K562 (cell line): ENCODE measurements around the gene CLTB. TPM values are rescaled to one million over a fixed set of nuclear protein-coding genes. Genes with fewer than 3 reads are reported as not detected.

Source experiments
- ATAC-seq: fragments of 200-7000 bp; cut with Tn5 transposase; 3 replicates; pipeline ENCODE4 v1.9.1; 2020; ENCODE audit warnings: moderate library complexity
- BruUV-seq: library from RNA; stranded (reverse); fragments of 400-500 nt; replicated peaks from 2 replicates; lab custom pipeline; 2021; lab: Mats Ljungman, UMichigan
- CTCF ChIA-PET: fragments of 300-600 bp; formaldehyde crosslinking; extraction: SDS; loops from one replicate; lab custom pipeline; 2021; ENCODE audit warnings: low intra/inter-chr PET ratio; lab: Yijun Ruan, JAX
- POLR2A ChIA-PET: fragments of 300-600, 350-650 bp; sonication (Branson Sonifier 250); formaldehyde crosslinking; extraction: SDS; loops from one replicate; lab custom pipeline; 2021; ENCODE audit warnings: antibody characterized with exemption, inconsistent platforms; lab: Yijun Ruan, JAX
- DNase-seq, 4 experiments: peaks; one replicate each; pipeline versions ENCODE4 v3.0.0 to v3.0.0-alpha.2; 2011 to 2018; ENCODE audit warnings: low spot score in 3 of 4, mixed read lengths in 3 of 4; ENCODE audit errors: extremely low read depth in 1 of 4
- FAIRE-seq: peaks from 2 replicates; lab custom pipeline; 2011; peaks lifted over from hg19 to GRCh38; lab: Jason Lieb, UNC
- H2AFZ ChIP-seq: 2 replicates; pipeline ENCODE4 v1.6.0; 2011; ENCODE audit warnings: low read depth, low read length, control low read depth, inconsistent platforms
- H3K27ac ChIP-seq: fragments of 200-600 bp; 3 replicates; pipeline ENCODE4 v1.8.0; 2011; ENCODE audit warnings: low read depth, mild to moderate bottlenecking, control low read depth, inconsistent platforms, low read length, moderate library complexity, mixed read lengths; ENCODE audit errors: extremely low read depth
- H3K27me3 ChIP-seq, 2 experiments: fragments of 300-600 bp in 1 of 2; 2 replicates in 1 of 2; 3 replicates in 1 of 2; pipeline versions ENCODE4 v1.6.0 to v1.8.0; 2011; ENCODE audit warnings: inconsistent platforms in 2 of 2, low read length in 2 of 2, mild to moderate bottlenecking in 1 of 2, mixed read lengths in 1 of 2, moderate library complexity in 1 of 2; ENCODE audit not compliant: control insufficient read depth in 2 of 2, insufficient read depth in 2 of 2
- H3K36me3 ChIP-seq: fragments of 300-600 bp; 3 replicates; pipeline ENCODE4 v1.8.0; 2011; ENCODE audit warnings: mild to moderate bottlenecking, low read length, inconsistent platforms; ENCODE audit not compliant: control insufficient read depth, insufficient read depth
- H3K4me1 ChIP-seq, 2 experiments: fragments of 200-600 bp in 1 of 2; replicated peaks in 1 of 2; 2 replicates in 1 of 2; 3 replicates in 1 of 2; pipeline versions ENCODE4 v1.5.1 to v1.8.0; 2011; ENCODE audit warnings: inconsistent platforms in 2 of 2, low read length in 2 of 2, mild to moderate bottlenecking in 1 of 2, mixed read lengths in 1 of 2, moderate library complexity in 1 of 2; ENCODE audit not compliant: control insufficient read depth in 2 of 2, insufficient read depth in 2 of 2
- H3K4me2 ChIP-seq: 2 replicates; pipeline ENCODE4 v1.6.1; 2011; ENCODE audit warnings: low read length, control low read depth, inconsistent platforms, mixed read lengths; ENCODE audit not compliant: insufficient read depth
- H3K4me3 ChIP-seq: fragments of 200-600 bp; sonication (generic), shearing (Covaris generic); 2 replicates; pipeline ENCODE4 v1.5.1; 2016; ENCODE audit warnings: control low read depth, inconsistent platforms
- H3K79me2 ChIP-seq: fragments of 200-600 bp; 3 replicates; pipeline ENCODE4 v1.8.0; 2011; ENCODE audit warnings: low read length, inconsistent platforms; ENCODE audit not compliant: control insufficient read depth, insufficient read depth
- H3K9ac ChIP-seq, 2 experiments: 2 replicates each; pipeline versions ENCODE4 v1.6.0 to v1.6.1; 2011; ENCODE audit warnings: low read depth in 2 of 2, low read length in 2 of 2, control low read depth in 1 of 2, inconsistent platforms in 1 of 2, mild to moderate bottlenecking in 1 of 2, mixed read lengths in 1 of 2; ENCODE audit not compliant: insufficient read depth in 1 of 2
- H3K9me1 ChIP-seq: one replicate; pipeline ENCODE4 v1.6.0; 2011; ENCODE audit warnings: inconsistent platforms, mild to moderate bottlenecking, low read length, moderate library complexity; ENCODE audit not compliant: control insufficient read depth, insufficient read depth
- H3K9me3 ChIP-seq: replicated peaks from 2 replicates; pipeline ENCODE4 v1.5.1; 2011; ENCODE audit warnings: low read depth, low read length, inconsistent platforms; ENCODE audit not compliant: control insufficient read depth, insufficient read depth
- H4K20me1 ChIP-seq: replicated peaks from 2 replicates; pipeline ENCODE4 v1.6.1; 2011; ENCODE audit warnings: low read length, inconsistent platforms, mixed read lengths; ENCODE audit not compliant: control insufficient read depth, insufficient read depth
- CREM ChIP-seq: IDR thresholded peaks from 2 replicates; pipeline ENCODE4 v1.6.1; 2014; ENCODE audit warnings: antibody characterized with exemption, low read depth
- JUNB ChIP-seq: fragments of 450-650 bp; formaldehyde crosslinking; conservative IDR thresholded peaks from 2 replicates; pipeline ENCODE4 v1.4.0; 2020; ENCODE audit warnings: mild to moderate bottlenecking
- KAT7 ChIP-seq: sonication (generic); formaldehyde crosslinking; IDR thresholded peaks from 2 replicates; pipeline ENCODE4 v1.8.0; 2022; ENCODE audit warnings: missing genetic modification reagents, mild to moderate bottlenecking, borderline replicate concordance
- MEF2A ChIP-seq: IDR thresholded peaks from 2 replicates; pipeline ENCODE4 v1.6.1; 2011; ENCODE audit warnings: low read depth, mild to moderate bottlenecking, low read length, moderate library complexity; ENCODE audit not compliant: control insufficient read depth
- NFE2 ChIP-seq: IDR thresholded peaks from 2 replicates; pipeline ENCODE4 v1.6.1; 2014; ENCODE audit warnings: antibody characterized with exemption, low read depth
- NFYB ChIP-seq: IDR thresholded peaks from 2 replicates; pipeline ENCODE4 v1.6.1; 2011; ENCODE audit warnings: mild to moderate bottlenecking, moderate library complexity; ENCODE audit not compliant: insufficient read length; ENCODE audit errors: extremely low read depth
- NONO ChIP-seq, 2 experiments: fragments of 200-400 bp in 1 of 2; fragments of 450-650 bp in 1 of 2; formaldehyde crosslinking in 1 of 2; IDR thresholded peaks; 2 replicates each; pipeline ENCODE4 v1.6.1; 2017; ENCODE audit warnings: low read depth in 2 of 2, mild to moderate bottlenecking in 2 of 2, moderate library complexity in 2 of 2, low read length in 1 of 2
- NR2C1 ChIP-seq, 2 experiments: fragments of 450-650 bp; IDR thresholded peaks; 2 replicates each; pipeline ENCODE4 v1.6.1; 2017; ENCODE audit warnings: mild to moderate bottlenecking in 2 of 2, antibody characterized with exemption in 1 of 2, inconsistent platforms in 1 of 2, missing compliant biosample characterization in 1 of 2, missing genetic modification characterization in 1 of 2
- PRMT5 ChIP-seq: sonication (generic); formaldehyde crosslinking; IDR thresholded peaks from 2 replicates; pipeline ENCODE4 v1.5.0; 2020; ENCODE audit warnings: missing genetic modification reagents
- RFX5 ChIP-seq: IDR thresholded peaks from 2 replicates; pipeline ENCODE4 v1.6.1; 2011; ENCODE audit warnings: low read depth, mild to moderate bottlenecking, improper control_type of control experiment, low read length
- SUPT5H ChIP-seq: fragments of 450-650 bp; IDR thresholded peaks from 2 replicates; pipeline ENCODE4 v1.6.1; 2016
- TEAD2 ChIP-seq: fragments of 450-650 bp; IDR thresholded peaks from 2 replicates; pipeline ENCODE4 v1.6.1; 2016; ENCODE audit warnings: missing genetic modification characterization, control low read depth, missing compliant biosample characterization
- U2AF1 ChIP-seq: fragments of 200-400 bp; formaldehyde crosslinking; optimal IDR thresholded peaks from 2 replicates; pipeline ENCODE3; 2017; ENCODE audit warnings: mild to moderate bottlenecking, low read depth, low read length, moderate library complexity
- ZKSCAN3 ChIP-seq: fragments of 250-450 bp; sonication (Bioruptor Pico); IDR thresholded peaks from 2 replicates; pipeline ENCODE4 v1.4.0; 2020
- ZNF121 ChIP-seq: sonication (generic); formaldehyde crosslinking; conservative IDR thresholded peaks from 2 replicates; pipeline ENCODE4 v1.8.0; 2022; ENCODE audit warnings: missing genetic modification reagents
- ZNF589 ChIP-seq: fragments of 200-800 bp; sonication (Bioruptor generic); IDR thresholded peaks from 2 replicates; pipeline ENCODE4 v1.6.1; 2016; ENCODE audit warnings: low read depth, missing genetic modification characterization, missing compliant biosample characterization
- ZNF75A ChIP-seq: fragments of 450-650 bp; formaldehyde crosslinking; IDR thresholded peaks from 2 replicates; pipeline ENCODE4 v1.4.0; 2020; ENCODE audit warnings: mild to moderate bottlenecking
- WGBS: fragments of 100-300 bp; shearing (Covaris generic); methylation state at CpG from one replicate; pipeline ENCODE4 v1.1.6; 2016; ENCODE audit warnings: low coverage, mixed read lengths; ENCODE audit not compliant: insufficient coverage; ENCODE audit errors: missing lambda C conversion rate; 5-methylcytosine and 5-hydroxymethylcytosine counted together
- in situ Hi-C: fragments of 300-500 bp; cut with MboI; formaldehyde crosslinking; loops from 4 replicates; pipeline ENCODE4 v1.15.0; 2018; ENCODE audit warnings: inconsistent platforms, mixed read lengths
- intact Hi-C: fragments of 100-400 bp; cut with micrococcal nuclease; formaldehyde crosslinking; loops from 2 replicates; pipeline ENCODE4 v1.14.2; 2022
- polyA plus RNA-seq, 8 experiments: library from polyadenylated mRNA; depleted of rRNA in 4 of 8; stranded (reverse) in 5 of 8; unstranded in 3 of 8; fragments of >200 nt; fragmentation: Nextera tagmentation in 2 of 8; fragmentation: Illumina TruSeq in 1 of 8; extraction: Ambion mirVana in 2 of 8; extraction: Trizol in 1 of 8; gene quantifications; 2 replicates each; pipeline versions ENCODE4 v1.2.1 to v1.2.3, GENCODE V29; 2011 to 2014; ENCODE audit warnings: inconsistent platforms in 1 of 8, missing spikeins in 1 of 8
- total RNA-seq, 7 experiments: library from RNA; depleted of rRNA in 6 of 7; stranded (reverse); fragments of >200 nt in 6 of 7; fragmentation: Illumina TruSeq in 2 of 7; extraction: Trizol in 2 of 7; gene quantifications; 2 replicates each; pipeline versions ENCODE4 v1.2.1 to v1.2.3, GENCODE V29; 2011 to 2021; ENCODE audit warnings: low replicate concordance in 1 of 7
- TF ChIP-seq, protein P1 (sequence below), 2 experiments: IDR thresholded peaks; 2 replicates each; pipeline ENCODE4 v1.6.1; 2011; ENCODE audit warnings: borderline replicate concordance in 1 of 2, control low read depth in 1 of 2, low read depth in 1 of 2, low read length in 1 of 2, mild to moderate bottlenecking in 1 of 2, mixed read lengths in 1 of 2, moderate library complexity in 1 of 2; ENCODE audit not compliant: insufficient read depth in 1 of 2, insufficient read length in 1 of 2, poor library complexity in 1 of 2, severe bottlenecking in 1 of 2; ENCODE audit errors: extremely low read depth in 1 of 2
- TF ChIP-seq, protein P2 (sequence below): fragments of 250-450 bp; sonication (Bioruptor Pico); IDR thresholded peaks from 2 replicates; pipeline ENCODE4 v1.8.0; 2022; ENCODE audit warnings: moderate library complexity, mild to moderate bottlenecking, inconsistent platforms

Gene CLTB
- total and polyA plus RNA-seq, 9 of the 15 experiments (the other 6 are each of a cell fraction or from before 2014, with no cell fraction given): 1.8 to 117 (median 39.0) TPM

DNA sequence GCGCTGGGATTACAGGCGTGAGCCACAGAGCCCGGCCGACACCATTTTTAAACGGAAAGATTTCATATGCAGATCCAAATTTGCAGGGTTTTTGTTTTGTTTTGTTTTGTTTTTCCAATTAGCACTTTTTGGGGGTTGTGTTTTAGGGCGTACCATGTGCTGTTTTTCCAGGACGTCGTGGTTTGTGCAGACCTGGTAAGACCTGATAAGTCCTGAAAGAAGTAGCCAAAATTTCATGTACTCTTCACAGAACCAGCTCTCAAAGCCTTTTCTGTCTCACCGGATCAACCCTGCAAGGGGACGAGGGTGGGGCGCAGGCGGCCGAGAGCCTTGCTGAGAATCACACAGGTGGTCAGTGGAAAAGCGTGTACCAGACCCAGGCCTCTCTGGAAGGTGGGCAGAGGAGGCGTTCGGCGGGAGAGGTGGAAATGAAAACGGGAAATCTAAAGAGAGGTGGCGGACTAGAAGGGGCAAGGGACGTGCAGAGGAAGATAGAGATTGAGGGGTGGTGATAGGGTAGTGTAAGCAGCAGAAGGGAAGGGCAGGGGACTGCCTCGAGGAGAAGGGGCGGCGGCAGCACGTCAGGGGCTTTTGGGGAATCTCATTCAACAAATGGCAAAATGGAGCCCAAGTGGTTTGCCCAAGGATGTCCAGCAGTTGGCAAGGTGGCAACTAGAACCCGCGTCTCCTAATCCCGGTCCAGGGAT lies 30.7 kb upstream of the CLTB start (continued):
- TF ChIP-seq NR2C1 (IDR thresholded peaks at IDR 0.05) (no peak), NR2C1 (tag; IDR thresholded peaks at IDR 0.05) (no peak), ZKSCAN3 (no peak), TEAD2 (tag) (no peak), ZNF589 (CRISPR knock-in tag) (no peak), ZNF121 (CRISPR knock-in tag) (no peak), NFYB (no peak), CREM (no peak)

DNA sequence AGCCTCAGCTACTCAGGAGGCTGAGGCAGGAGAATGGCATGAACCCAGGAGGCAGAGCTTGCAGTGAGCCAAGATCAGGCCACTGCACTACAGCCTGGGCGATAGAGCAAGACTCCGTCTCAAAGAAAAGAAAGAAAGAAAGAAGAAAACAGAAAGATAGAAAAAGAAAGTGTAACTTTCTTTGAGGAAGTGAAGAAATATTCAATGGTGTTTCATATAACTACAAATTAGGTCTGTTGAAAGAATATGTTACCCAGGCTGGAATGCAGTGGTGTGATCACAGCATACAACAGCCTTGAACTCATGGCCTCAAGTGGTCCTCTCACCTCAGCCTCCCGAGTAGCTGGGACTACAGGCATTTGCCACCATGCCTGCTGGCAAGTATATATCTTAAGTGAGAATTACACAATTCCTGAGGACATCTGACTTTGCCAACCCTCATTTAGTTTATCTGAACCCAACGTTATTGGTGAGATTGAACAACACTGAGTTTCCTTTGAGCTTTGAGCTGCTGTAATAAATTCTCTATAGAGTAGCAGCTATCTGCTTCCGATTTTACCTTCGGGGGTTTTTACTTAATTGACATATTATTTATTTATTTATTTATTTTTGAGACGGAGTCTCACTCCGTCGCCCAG lies 29.8 kb upstream of the CLTB start:
- H3K4me2 ChIP-seq: no peak overlapping the region
- ATAC-seq: no peak
- no TSS peak for BruUV-seq
- no peaks in the 10 kb centered on the region for H3K9me1 ChIP-seq
- DNase-seq: no peak
- ChIA-PET CTCF (no interaction called here), POLR2A (interaction anchor here (0.7 to 1.1 kb wide), 2 partner anchors 16 to 91 kb away, joined by 3 read pairs; partner anchors contain the start of gene RNF44)
- FAIRE-seq: no peak
- 89% methylated on average over 9 of the region's 9 CpGs for WGBS
- H3K27me3 ChIP-seq: no peaks in the 10 kb centered on the region
- peaks cover 36% of the 10 kb centered on the region for H3K79me2 ChIP-seq
- intact Hi-C loops: no loop called here
- H2AFZ ChIP-seq: no peak overlapping the region
- H3K36me3 ChIP-seq: peaks cover 8% of the 10 kb centered on the region; the same call in 2 of the 3 replicates
- no peak overlapping the region for H3K9ac ChIP-seq
- H3K4me1 ChIP-seq: peaks cover 17 to 28% of the 10 kb centered on the region in 2 experiments
- no peaks in the 10 kb centered on the region for H4K20me1 ChIP-seq
- in situ Hi-C loops: no loop called here
- no peak overlapping the region for H3K27ac ChIP-seq
- no peak overlapping the region for H3K4me3 ChIP-seq
- TF ChIP-seq U2AF1 (no peak), RFX5 (no peak), ZNF75A (CRISPR knock-in tag) (no peak), JUNB (CRISPR knock-in tag) (no peak), NFE2 (no peak), SUPT5H (no peak), MEF2A (no peak), KAT7 (CRISPR knock-in tag) (no peak), NONO (IDR thresholded peaks at IDR 0.05; ENCODE audit: low read depth in 2 of 2, low read length in 1 of 2) (no peak), PRMT5 (CRISPR knock-in tag) (no peak), TEAD2 (tag) (no peak), ZNF589 (CRISPR knock-in tag) (no peak)
- TF ChIP-seq, protein P1, sequence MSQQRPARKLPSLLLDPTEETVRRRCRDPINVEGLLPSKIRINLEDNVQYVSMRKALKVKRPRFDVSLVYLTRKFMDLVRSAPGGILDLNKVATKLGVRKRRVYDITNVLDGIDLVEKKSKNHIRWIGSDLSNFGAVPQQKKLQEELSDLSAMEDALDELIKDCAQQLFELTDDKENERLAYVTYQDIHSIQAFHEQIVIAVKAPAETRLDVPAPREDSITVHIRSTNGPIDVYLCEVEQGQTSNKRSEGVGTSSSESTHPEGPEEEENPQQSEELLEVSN (IDR thresholded peaks at IDR 0.05; ENCODE audit: borderline replicate concordance in 1 of 2, extremely low read depth in 1 of 2, insufficient read depth in 1 of 2, insufficient read length in 1 of 2, low read depth in 1 of 2, low read length in 1 of 2, poor library complexity in 1 of 2, severe bottlenecking in 1 of 2): no peak
- TF ChIP-seq, protein P2, sequence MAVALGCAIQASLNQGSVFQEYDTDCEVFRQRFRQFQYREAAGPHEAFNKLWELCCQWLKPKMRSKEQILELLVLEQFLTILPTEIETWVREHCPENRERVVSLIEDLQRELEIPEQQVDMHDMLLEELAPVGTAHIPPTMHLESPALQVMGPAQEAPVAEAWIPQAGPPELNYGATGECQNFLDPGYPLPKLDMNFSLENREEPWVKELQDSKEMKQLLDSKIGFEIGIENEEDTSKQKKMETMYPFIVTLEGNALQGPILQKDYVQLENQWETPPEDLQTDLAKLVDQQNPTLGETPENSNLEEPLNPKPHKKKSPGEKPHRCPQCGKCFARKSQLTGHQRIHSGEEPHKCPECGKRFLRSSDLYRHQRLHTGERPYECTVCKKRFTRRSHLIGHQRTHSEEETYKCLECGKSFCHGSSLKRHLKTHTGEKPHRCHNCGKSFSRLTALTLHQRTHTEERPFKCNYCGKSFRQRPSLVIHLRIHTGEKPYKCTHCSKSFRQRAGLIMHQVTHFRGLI (CRISPR knock-in tag): no peak
- H3K9me3 ChIP-seq: no peaks in the 10 kb centered on the region
